Measurements from ENCODE around the gene PCARE. TPM values are rescaled to one million over a fixed set of nuclear protein-coding genes. Genes with fewer than 3 reads are reported as not detected.

Gene PCARE
- total RNA-seq, 2 donors from 2014 or later: not detected

DNA sequence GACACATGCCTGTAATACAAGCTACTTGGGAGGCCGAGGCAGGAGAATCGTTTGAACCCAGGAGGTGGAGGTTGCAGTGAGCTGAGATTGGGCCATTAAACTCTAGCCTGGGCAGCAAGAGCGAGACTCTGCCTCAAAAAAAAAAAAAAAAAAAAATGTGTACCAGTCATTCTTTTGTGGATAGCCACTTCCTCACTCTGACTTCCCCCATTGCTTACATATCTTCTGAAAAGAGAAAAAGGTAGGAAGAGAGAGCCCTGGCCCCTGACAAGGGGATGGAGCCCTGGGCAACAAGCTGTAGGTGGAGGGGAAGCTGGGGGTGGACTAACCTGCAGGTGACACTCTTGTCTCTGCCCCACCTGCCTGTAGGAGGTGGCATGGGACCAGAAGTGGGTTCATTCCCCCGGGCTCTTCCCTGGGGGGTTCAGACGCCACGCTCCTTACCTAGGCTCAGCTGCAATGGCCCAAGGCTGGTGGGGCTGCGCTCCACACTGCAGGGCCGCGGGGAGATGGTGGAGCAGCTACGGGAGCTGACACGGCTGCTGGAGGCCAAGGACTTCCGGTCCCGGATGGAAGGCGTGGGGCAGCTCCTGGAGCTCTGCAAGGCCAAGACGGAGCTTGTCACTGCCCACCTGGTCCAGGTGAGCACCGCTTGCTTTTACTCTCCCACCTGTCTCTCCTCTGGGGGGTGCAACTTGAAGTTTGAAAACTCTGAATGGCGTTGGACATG, 39.1 kb downstream of the PCARE start:
- no peaks in the 10 kb centered on the region for H3K27me3 Mint-ChIP-seq (ENCODE audit: low read depth)
- no peak overlapping the region for H3K27ac Mint-ChIP-seq
- ATAC-seq (replicated peaks in 1 of 2) (no peak), DNase-seq (no peak)
- peaks cover 6% of the 10 kb centered on the region for H3K4me1 Mint-ChIP-seq (ENCODE audit: low read depth)
- no peaks in the 10 kb centered on the region for H3K36me3 Mint-ChIP-seq (ENCODE audit: insufficient read depth in 2 of 2)
- H3K4me3 Mint-ChIP-seq: no peak overlapping the region
- no peaks in the 10 kb centered on the region for H3K9me3 Mint-ChIP-seq

DNA sequence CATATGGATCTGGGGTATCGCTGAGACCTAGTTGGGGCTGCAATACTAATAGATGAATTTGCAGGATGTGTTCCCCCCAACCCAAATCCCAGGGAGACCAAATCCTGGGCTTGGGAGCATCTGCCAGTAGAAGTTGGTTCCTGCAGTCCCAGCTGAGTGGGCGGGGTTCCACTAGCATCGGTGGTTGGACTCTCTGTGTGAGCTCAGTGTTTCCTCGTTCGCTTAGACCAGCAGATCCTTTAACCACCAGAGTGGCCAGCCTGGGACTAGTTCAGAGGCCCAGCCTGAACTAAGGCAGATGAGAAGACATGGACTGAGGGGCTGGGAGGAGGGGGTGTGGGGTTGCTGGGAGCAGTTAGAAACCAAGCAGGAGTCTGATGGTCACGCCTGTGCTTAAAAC, 40.7 kb downstream of the PCARE start:
- no peaks in the 10 kb centered on the region for H3K9me3 Mint-ChIP-seq
- no peaks in the 10 kb centered on the region for H3K27me3 Mint-ChIP-seq (ENCODE audit: low read depth)
- no peaks in the 10 kb centered on the region for H3K36me3 Mint-ChIP-seq (ENCODE audit: insufficient read depth in 2 of 2)
- H3K4me3 Mint-ChIP-seq: no peak overlapping the region
- peaks cover 6% of the 10 kb centered on the region for H3K4me1 Mint-ChIP-seq (ENCODE audit: low read depth)
- H3K27ac Mint-ChIP-seq: no peak overlapping the region
- no peak for DNase-seq
- ATAC-seq (replicated peaks in 1 of 2): no peak

DNA sequence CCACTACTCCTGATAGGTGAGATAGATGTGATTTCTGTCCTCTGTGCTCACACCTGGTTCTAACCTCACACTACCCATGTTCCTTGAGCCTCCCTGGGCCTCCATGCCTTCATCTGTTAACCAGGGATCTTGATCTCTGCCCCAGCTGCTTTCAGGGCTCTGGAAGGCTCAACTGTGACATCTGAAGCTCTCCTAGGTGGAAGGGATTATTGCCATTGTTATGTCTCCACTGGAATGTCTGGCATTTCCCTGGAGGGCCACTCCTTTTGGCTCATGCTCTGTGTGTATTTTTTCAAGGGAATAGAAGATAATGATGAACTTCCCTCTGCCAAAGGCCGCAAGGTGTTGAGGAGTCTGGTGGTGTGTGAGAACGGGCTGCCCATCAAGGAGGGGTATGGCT, 41.2 kb downstream of the PCARE start:
- Mint-ChIP-seq H3K4me3 (no peak overlapping the region), H3K4me1 (ENCODE audit: low read depth) (peaks cover 6% of the 10 kb centered on the region), H3K9me3 (no peaks in the 10 kb centered on the region), H3K27ac (no peak overlapping the region), H3K36me3 (ENCODE audit: insufficient read depth in 2 of 2) (no peaks in the 10 kb centered on the region), H3K27me3 (ENCODE audit: low read depth) (no peaks in the 10 kb centered on the region)
- no peak for ATAC-seq (replicated peaks in 1 of 2)
- no peak for DNase-seq

DNA sequence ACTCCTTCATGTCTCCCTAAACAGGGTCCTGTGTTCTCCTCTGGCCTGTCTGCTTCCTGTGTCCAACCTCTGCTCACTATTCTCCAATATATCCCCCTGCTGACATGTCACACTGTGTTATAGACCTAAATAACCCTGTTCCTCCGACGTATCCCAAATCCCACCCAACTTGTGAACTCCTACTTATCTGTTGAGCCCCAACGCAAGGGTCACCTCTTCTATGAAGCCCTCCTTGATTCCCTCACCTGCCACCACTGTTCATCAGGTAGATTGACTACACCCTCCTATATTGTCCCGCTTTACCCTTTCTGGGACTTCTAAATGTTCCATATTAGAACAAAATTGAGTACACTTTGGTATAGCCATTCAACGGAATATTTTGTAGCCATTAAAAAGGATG, 42.1 kb downstream of the PCARE start:
- no peak overlapping the region for H3K4me3 Mint-ChIP-seq
- no peaks in the 10 kb centered on the region for H3K36me3 Mint-ChIP-seq (ENCODE audit: insufficient read depth in 2 of 2)
- DNase-seq: no peak
- peaks cover 6% of the 10 kb centered on the region for H3K4me1 Mint-ChIP-seq (ENCODE audit: low read depth)
- ATAC-seq (replicated peaks in 1 of 2): no peak
- no peak overlapping the region for H3K27ac Mint-ChIP-seq
- no peaks in the 10 kb centered on the region for H3K27me3 Mint-ChIP-seq (ENCODE audit: low read depth)
- no peaks in the 10 kb centered on the region for H3K9me3 Mint-ChIP-seq

DNA sequence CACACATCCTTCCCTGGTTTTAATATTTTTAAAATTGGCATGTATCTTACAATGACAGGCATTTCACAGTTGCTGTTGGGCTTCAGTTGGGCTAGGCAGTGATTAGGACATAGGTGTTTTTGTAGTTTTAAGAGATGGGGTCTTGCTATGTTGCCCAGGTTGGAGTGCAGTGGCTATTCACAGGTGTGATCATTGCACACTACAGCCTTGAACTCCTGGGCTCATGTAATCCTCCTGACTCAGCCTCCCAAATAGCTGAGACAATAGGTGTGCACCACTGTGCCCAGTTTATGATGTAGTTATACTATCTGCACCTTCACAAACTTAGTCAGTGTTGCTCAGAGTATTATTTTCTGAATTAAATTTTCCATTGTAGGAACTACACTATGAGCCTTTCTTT, 43.3 kb downstream of the PCARE start:
- Mint-ChIP-seq H3K4me3 (no peak overlapping the region), H3K36me3 (ENCODE audit: insufficient read depth in 2 of 2) (no peaks in the 10 kb centered on the region), H3K27ac (no peak overlapping the region), H3K4me1 (ENCODE audit: low read depth) (peaks cover 6% of the 10 kb centered on the region), H3K27me3 (ENCODE audit: low read depth) (no peaks in the 10 kb centered on the region), H3K9me3 (no peaks in the 10 kb centered on the region)
- ATAC-seq (replicated peaks in 1 of 2): no peak
- DNase-seq: no peak

DNA sequence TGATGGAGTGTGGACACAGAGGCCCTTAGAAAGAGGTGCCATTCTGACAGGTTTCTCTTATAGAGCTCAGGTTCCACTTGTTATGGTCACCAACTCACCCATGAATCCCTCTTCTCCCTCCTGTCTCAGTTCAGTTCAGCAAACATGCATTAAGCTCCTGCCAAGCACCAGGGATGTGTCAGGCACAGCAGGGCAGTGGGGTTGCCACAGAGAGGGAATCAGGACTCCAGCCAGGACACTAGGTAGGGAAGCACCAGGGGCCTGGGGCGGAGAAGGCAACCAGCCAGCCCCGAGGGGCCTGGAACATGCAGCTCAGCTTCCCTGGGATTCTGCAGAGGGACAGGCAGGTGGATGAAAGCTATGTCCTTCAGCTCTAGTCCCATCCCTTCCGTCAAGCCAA, 48.6 kb downstream of the PCARE start:
- H3K27ac Mint-ChIP-seq: no peak overlapping the region
- ATAC-seq (replicated peaks in 1 of 2): no peak

DNA sequence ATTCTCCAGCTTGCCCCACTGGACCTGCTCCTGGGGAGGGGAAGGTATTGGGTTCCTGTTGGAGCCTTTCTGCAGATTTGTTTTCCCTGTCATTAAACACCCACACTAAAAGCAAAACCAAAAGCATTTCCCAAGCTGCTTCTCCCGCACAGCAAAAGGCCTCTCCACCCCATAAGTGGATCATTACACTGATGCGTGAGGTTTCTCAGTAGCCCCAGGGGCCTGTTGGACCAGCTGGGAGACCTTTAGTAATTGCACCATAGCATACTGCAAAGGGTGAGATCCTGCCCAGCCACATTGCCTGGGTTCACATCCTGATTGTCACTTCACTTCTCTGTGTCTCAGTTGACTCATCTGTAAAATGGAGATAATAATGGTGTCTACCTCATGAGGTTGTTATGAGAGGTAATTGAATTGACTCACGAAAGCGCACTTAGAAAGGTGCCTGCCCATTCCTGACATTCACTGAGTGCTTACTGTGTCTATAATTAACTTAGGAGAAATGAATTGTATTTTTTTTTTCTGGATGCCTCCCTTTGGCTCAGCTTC, 49.4 kb downstream of the PCARE start:
- no peaks in the 10 kb centered on the region for H3K27me3 Mint-ChIP-seq (ENCODE audit: low read depth)
- H3K36me3 Mint-ChIP-seq (ENCODE audit: insufficient read depth in 2 of 2): no peaks in the 10 kb centered on the region
- ATAC-seq (replicated peaks in 1 of 2) (no peak), DNase-seq (no peak)
- no peak overlapping the region for H3K27ac Mint-ChIP-seq
- H3K9me3 Mint-ChIP-seq: no peaks in the 10 kb centered on the region
- no peaks in the 10 kb centered on the region for H3K4me1 Mint-ChIP-seq (ENCODE audit: low read depth)
- no peak overlapping the region for H3K4me3 Mint-ChIP-seq

More for the DNA sequence above, 48.6 kb downstream of the PCARE start:
- no peaks in the 10 kb centered on the region for H3K27me3 Mint-ChIP-seq (ENCODE audit: low read depth)
- no peaks in the 10 kb centered on the region for H3K4me1 Mint-ChIP-seq (ENCODE audit: low read depth)
- H3K4me3 Mint-ChIP-seq: no peak overlapping the region
- H3K36me3 Mint-ChIP-seq (ENCODE audit: insufficient read depth in 2 of 2): no peaks in the 10 kb centered on the region
- no peaks in the 10 kb centered on the region for H3K9me3 Mint-ChIP-seq
- DNase-seq: no peak

DNA sequence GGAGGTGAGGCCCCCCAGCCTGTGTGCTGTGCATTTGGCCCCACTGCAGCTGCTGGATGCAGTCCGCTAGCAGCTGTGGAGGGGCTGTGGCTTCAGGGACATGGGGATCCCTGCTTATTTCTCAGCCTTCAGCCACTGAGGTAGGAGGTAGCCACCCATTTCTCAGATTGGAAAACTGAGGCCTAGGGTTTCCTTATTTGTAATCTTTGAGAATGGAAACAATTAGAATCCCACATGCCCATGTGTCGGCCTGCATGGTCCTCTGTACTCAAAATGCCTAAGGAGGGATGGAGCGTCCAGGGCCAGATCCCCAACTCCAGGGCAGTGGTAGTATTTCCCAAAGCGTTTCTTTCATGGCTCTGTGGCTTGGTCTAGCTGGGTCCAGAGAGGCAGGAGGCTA, 51.1 kb downstream of the PCARE start:
- Mint-ChIP-seq H3K4me1 (ENCODE audit: low read depth) (peaks cover 3% of the 10 kb centered on the region), H3K4me3 (no peak overlapping the region), H3K9me3 (no peaks in the 10 kb centered on the region), H3K27ac (no peak overlapping the region), H3K36me3 (ENCODE audit: insufficient read depth in 2 of 2) (no peaks in the 10 kb centered on the region), H3K27me3 (ENCODE audit: low read depth) (no peaks in the 10 kb centered on the region)
- DNase-seq (no peak), ATAC-seq (replicated peaks in 1 of 2) (no peak)

DNA sequence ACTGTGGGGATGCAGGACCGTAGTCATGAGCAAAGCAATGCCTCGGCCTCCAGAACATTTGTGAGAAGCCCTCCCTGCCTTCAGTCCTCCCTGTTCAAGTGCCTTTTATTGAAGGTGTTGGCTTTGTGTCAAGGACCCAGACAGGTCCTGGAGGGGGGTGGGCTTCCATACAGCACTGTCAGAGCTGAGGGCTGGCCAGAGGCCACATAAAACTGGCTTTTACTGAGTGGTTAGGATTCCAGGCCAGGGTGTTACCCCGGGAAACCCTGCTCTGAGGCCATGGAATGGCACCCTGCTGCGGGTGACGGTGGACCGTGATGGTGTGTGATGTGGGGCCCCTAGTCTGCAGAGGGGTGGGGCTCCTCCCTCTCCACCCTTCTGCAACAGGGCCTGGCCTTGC, 51.6 kb downstream of the PCARE start:
- Mint-ChIP-seq H3K27ac (no peak overlapping the region), H3K9me3 (no peaks in the 10 kb centered on the region)

DNA sequence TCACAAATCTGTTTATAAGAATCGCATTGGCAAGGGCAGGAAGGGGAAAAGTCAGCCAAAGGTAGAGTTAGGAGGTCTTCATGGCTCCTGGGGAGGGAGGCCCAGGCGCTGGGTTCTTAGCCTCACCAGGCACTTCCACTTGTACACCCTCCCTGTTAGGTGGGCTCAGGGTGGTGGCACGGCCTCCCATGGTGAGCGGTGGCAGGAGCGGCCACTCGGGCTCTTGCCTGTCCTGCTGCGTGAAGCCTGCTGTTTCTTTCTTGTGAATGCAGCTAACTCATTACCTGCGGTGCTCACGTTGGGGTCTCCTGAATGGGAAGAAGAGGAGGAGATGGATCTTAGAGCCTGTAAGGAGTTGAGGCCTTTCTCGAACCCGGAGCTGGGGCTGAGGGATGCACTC, 52.4 kb downstream of the PCARE start:
- H3K9me3 Mint-ChIP-seq: no peaks in the 10 kb centered on the region
- DNase-seq: no peak
- H3K27me3 Mint-ChIP-seq (ENCODE audit: low read depth): no peaks in the 10 kb centered on the region
- H3K27ac Mint-ChIP-seq: no peak overlapping the region
- ATAC-seq (replicated peaks in 1 of 2): no peak
- H3K4me1 Mint-ChIP-seq (ENCODE audit: low read depth): peaks cover 8% of the 10 kb centered on the region
- H3K36me3 Mint-ChIP-seq (ENCODE audit: insufficient read depth in 2 of 2): no peaks in the 10 kb centered on the region
- no peak overlapping the region for H3K4me3 Mint-ChIP-seq

More for the DNA sequence above, 51.6 kb downstream of the PCARE start:
- Mint-ChIP-seq H3K4me1 (ENCODE audit: low read depth) (peaks cover 8% of the 10 kb centered on the region), H3K36me3 (ENCODE audit: insufficient read depth in 2 of 2) (no peaks in the 10 kb centered on the region), H3K27me3 (ENCODE audit: low read depth) (no peaks in the 10 kb centered on the region), H3K4me3 (no peak overlapping the region)
- DNase-seq (no peak), ATAC-seq (replicated peaks in 1 of 2) (no peak)

DNA sequence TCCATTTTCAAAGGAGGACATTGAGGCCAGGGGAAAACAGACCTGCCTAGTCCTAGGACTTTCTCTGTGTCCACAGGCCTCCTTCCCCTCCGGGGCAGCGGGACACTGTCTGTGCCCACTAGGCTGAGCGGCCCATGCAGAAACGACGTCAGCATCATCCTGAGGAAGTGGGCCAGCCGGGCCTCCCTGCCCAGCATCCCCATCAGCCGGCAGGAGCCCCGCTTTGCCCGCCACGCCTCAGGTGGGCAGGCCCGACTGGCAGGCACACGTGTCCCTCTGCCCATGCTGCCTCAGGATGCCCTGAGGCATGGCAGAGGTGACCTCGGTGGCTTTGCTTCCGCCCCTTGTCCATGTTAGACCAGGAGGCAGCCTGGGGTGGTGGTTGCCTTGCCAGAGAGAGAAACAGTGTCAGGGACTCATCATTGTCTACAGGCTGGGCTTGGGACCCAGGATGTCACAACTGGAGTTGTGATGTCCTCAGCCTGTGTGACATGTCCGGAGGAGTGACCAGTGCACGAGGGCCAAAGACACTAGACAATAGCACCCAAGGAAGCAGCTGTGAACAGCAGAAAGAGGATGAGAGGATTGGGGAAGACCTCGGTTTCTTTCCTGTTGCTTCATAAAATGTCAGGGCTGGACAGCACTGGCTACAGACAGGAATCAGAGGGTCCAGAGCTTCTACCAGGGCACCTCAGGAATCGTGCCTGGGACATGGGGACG, 56.4 kb downstream of the PCARE start:
- peak overlapping the region; percentile 70 for H3K27ac Mint-ChIP-seq
- no peaks in the 10 kb centered on the region for H3K27me3 Mint-ChIP-seq (ENCODE audit: low read depth)
- ATAC-seq (replicated peaks in 1 of 2) (no peak), DNase-seq (no peak)
- no peaks in the 10 kb centered on the region for H3K36me3 Mint-ChIP-seq (ENCODE audit: insufficient read depth in 2 of 2)
- peak overlapping the region in 1 of 2 donors; percentile 10 for H3K4me3 Mint-ChIP-seq
- no peaks in the 10 kb centered on the region for H3K9me3 Mint-ChIP-seq
- peaks cover 42% of the 10 kb centered on the region for H3K4me1 Mint-ChIP-seq (ENCODE audit: low read depth)

DNA sequence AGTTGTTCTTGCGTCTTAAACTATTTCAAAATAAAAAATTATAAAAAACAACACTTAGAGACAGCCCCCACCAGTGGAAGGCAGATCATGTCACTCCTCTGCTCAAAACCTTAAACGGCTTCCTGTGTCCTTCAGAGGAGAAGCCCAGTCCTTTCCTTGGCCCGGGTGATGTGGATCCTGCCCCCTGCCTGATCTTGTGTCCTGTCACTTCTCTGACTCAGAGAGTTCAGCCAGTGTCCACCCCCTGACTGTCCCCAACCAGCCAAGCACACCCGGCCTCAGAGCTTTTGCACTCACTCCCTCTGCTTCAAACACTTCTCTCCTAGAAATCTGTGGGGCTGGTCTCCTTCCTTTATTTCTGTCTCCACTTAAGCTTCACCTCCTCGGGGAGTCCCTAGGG, 57.8 kb downstream of the PCARE start:
- Mint-ChIP-seq H3K36me3 (ENCODE audit: insufficient read depth in 2 of 2) (no peaks in the 10 kb centered on the region), H3K27ac (peak overlapping the region; percentile 12), H3K4me3 (peak overlapping the region in 1 of 2 donors; percentile 20), H3K27me3 (ENCODE audit: low read depth) (no peaks in the 10 kb centered on the region), H3K9me3 (no peaks in the 10 kb centered on the region), H3K4me1 (ENCODE audit: low read depth) (peaks cover 52% of the 10 kb centered on the region)
- no peak for ATAC-seq (replicated peaks in 1 of 2)
- DNase-seq: no peak

DNA sequence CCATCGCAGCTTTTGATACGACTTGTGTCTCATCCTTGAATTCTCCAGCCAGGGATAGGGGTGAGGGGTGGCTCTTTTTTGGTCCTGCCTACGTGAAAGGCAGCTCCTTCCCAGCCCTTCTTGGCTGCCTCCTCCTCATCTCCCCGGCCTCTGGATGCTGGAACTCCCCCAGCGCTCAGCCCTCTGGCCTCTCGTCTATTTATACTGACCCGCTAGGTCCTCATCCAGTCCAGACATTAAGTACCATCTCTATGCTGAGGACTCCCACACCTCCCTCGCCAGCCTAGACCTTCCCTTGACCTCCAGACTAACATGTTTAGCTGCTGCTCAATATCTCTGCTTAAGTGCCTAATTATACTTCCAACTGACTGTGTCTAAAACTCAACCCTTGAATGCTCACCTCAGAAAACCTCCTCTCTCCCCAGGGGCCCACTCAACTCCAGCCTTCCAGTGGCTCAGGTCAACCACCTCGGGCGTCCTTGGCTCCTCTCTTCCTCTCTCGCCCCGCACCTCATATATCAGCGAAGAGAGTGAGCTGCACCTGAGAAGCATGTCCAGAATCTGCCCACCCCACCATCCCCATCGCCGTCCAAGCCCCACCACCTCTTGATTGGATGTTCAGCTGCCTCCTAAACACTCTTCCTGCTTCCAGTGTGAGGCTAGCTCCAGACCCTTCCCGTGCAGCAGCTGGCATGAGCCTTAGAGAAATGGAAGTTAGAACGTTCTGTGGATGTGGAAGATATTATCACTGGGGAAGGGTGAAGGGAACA, 58.4 kb downstream of the PCARE start:
- H3K36me3 Mint-ChIP-seq (ENCODE audit: insufficient read depth in 2 of 2): no peaks in the 10 kb centered on the region

More for the DNA sequence above, 58.4 kb downstream of the PCARE start:
- ATAC-seq (replicated peaks in 1 of 2): no peak
- H3K27me3 Mint-ChIP-seq (ENCODE audit: low read depth): no peaks in the 10 kb centered on the region
- peak overlapping the region; percentile 99 for H3K27ac Mint-ChIP-seq
- peak overlapping the region; percentile 95 to 96 for H3K4me3 Mint-ChIP-seq
- no peaks in the 10 kb centered on the region for H3K9me3 Mint-ChIP-seq
- H3K4me1 Mint-ChIP-seq (ENCODE audit: low read depth): peaks cover 58% of the 10 kb centered on the region
- DNase-seq: no peak

All from activated T-cell treated with anti-CD3 and anti-CD28 coated beads, Interleukin-2, amount 50 U/mL, for 72 hours (primary cell).